PC-3 (cell line): ENCODE measurements around the gene PTPN3. TPM values are rescaled to one million over a fixed set of nuclear protein-coding genes. Genes with fewer than 3 reads are reported as not detected.

Experiments used
- ATAC-seq: fragments of 200-7000 bp; cut with Tn5 transposase; 2 replicates; pipeline ENCODE4 v1.9.1; 2020; ENCODE audit warnings: mild to moderate bottlenecking, moderate library complexity
- BruUV-seq: library from RNA; stranded (reverse); fragments of 400-500 nt; replicated peaks from 2 replicates; lab custom pipeline; 2021; lab: Mats Ljungman, UMichigan
- CTCF ChIA-PET: fragments of 300-600 bp; sonication (Branson Sonifier 250); formaldehyde crosslinking; loops from one replicate; lab custom pipeline; 2022; ENCODE audit warnings: antibody characterized with exemption; lab: Charles Lee
- POLR2A ChIA-PET: fragments of 300-600 bp; sonication (Branson Sonifier 250); formaldehyde crosslinking; loops from one replicate; lab custom pipeline; 2022; ENCODE audit warnings: antibody characterized with exemption; ENCODE audit not compliant: unreplicated experiment; lab: Charles Lee
- DNase-seq: peaks from one replicate; pipeline ENCODE4 v3.0.0-alpha.2; 2015
- H2AFZ ChIP-seq: fragments of 300-600 bp; sonication (generic); 2 replicates; pipeline ENCODE4 v1.6.0; 2016; ENCODE audit warnings: antibody characterized with exemption, low read length
- H3F3A ChIP-seq: fragments of 300-600 bp; sonication (generic); one replicate; pipeline ENCODE4 v1.6.0; 2017; ENCODE audit warnings: antibody characterized with exemption, low read length, control low read depth, mild to moderate bottlenecking; ENCODE audit not compliant: unreplicated experiment
- H3K27ac ChIP-seq: fragments of 300-600 bp; sonication (generic); 2 replicates; pipeline ENCODE4 v1.5.1; 2016; ENCODE audit warnings: mild to moderate bottlenecking, low read length
- H3K27me3 ChIP-seq: fragments of 300-600 bp; sonication (generic); 2 replicates; pipeline ENCODE4 v1.6.1; 2016; ENCODE audit warnings: low read length, mixed read lengths
- H3K36me3 ChIP-seq: fragments of 300-600 bp; sonication (generic); 2 replicates; pipeline ENCODE4 v1.6.1; 2016; ENCODE audit warnings: low read depth, mixed run types, low read length, mixed read lengths
- H3K4me1 ChIP-seq: fragments of 300-600 bp; sonication (generic); 2 replicates; pipeline ENCODE4 v1.5.1; 2016; ENCODE audit warnings: low read length; ENCODE audit not compliant: insufficient read depth
- H3K4me2 ChIP-seq: fragments of 300-600 bp; sonication (generic); 2 replicates; pipeline ENCODE4 v1.6.0; 2016; ENCODE audit warnings: low read length
- H3K4me3 ChIP-seq: fragments of 300-600 bp; sonication (generic); 2 replicates; pipeline ENCODE4 v1.5.1; 2016; ENCODE audit warnings: mild to moderate bottlenecking, low read length, mixed read lengths
- H3K79me2 ChIP-seq: fragments of 300-600 bp; sonication (generic); 2 replicates; pipeline ENCODE4 v1.6.1; 2017; ENCODE audit warnings: low read length, mixed read lengths
- H3K9ac ChIP-seq: fragments of 300-600 bp; sonication (generic); 2 replicates; pipeline ENCODE4 v1.6.0; 2016; ENCODE audit warnings: mild to moderate bottlenecking, low read length
- H3K9me2 ChIP-seq: fragments of 300-600 bp; sonication (generic); replicated peaks from 2 replicates; pipeline ENCODE4 v1.6.1; 2016; ENCODE audit warnings: mixed run types, low read length, mixed read lengths
- H3K9me3 ChIP-seq: fragments of 300-600 bp; sonication (generic); 2 replicates; pipeline ENCODE4 v1.6.1; 2016; ENCODE audit warnings: low read length, mixed read lengths
- H4K20me1 ChIP-seq: fragments of 300-600 bp; sonication (generic); 2 replicates; pipeline ENCODE4 v1.6.1; 2016; ENCODE audit warnings: low read length, mixed read lengths
- CTCF ChIP-seq: fragments of 300-600 bp; sonication (generic); conservative IDR thresholded peaks from 2 replicates; pipeline ENCODE4 v1.5.1; 2017; ENCODE audit warnings: antibody characterized with exemption, low read depth, mild to moderate bottlenecking, low read length
- EZH2 ChIP-seq: fragments of 300-600 bp; sonication (generic); IDR thresholded peaks from one replicate; pipeline ENCODE4 v1.6.1; 2017; ENCODE audit warnings: antibody characterized with exemption, mild to moderate bottlenecking, low read length; ENCODE audit not compliant: unreplicated experiment
- EZH2phosphoT487 ChIP-seq: fragments of 300-600 bp; sonication (generic); IDR thresholded peaks from 2 replicates; pipeline ENCODE4 v1.6.1; 2018; ENCODE audit warnings: mild to moderate bottlenecking, antibody characterized with exemption, low read length, borderline replicate concordance
- intact Hi-C: fragments of 100-400 bp; cut with micrococcal nuclease; formaldehyde crosslinking; loops from 2 replicates; pipeline ENCODE4 v1.9.0; 2023
- total RNA-seq: library from RNA; depleted of rRNA; stranded (reverse); fragments of >200 nt; gene quantifications from 2 replicates; pipeline ENCODE4 v1.2.3, GENCODE V29; 2014

Gene PTPN3
- total RNA-seq, 1 experiment from 2014 or later, result 8.4 TPM

- CTCF ChIA-PET, result interaction anchor here (0.7 to 1.5 kb wide), 3 partner anchors 28 to 37 kb away, joined by 3 to 17 read pairs (median 5); no protein-coding TSS in a partner anchor
- Histone ChIP-seq H3K79me2 (no peaks in the 10 kb centered on the region), H3K4me2 (no peak overlapping the region), H3K36me3 (peaks cover 6% of the 10 kb centered on the region; the same call in 1 of the 2 replicates), H3F3A (no peaks in the 10 kb centered on the region), H3K9me2 (no peaks in the 10 kb centered on the region), H3K9me3 (no peaks in the 10 kb centered on the region), H4K20me1 (no peaks in the 10 kb centered on the region), H2AFZ (no peak overlapping the region), H3K27me3 (no peaks in the 10 kb centered on the region), H3K4me3 (no peak overlapping the region), H3K4me1 (no peaks in the 10 kb centered on the region; the same call in 1 of the 2 replicates), H3K27ac (no peak overlapping the region), H3K9ac (no peak overlapping the region)
- intact Hi-C loops, result loop anchor here (1.0 kb wide), 2 partner anchors 29 to 80 kb away; no protein-coding TSS in a partner anchor
- ATAC-seq, result no peak
- POLR2A ChIA-PET, result interaction anchor here (0.6 kb wide), 1 partner anchor 31 kb away, joined by 4 read pairs; no protein-coding TSS in a partner anchor
- no TSS peak for BruUV-seq
- DNase-seq, result no peak
- TF ChIP-seq EZH2phosphoT487 (no peak), EZH2 (no peak), CTCF (no peak)
Measured at GRCh38 chr9:109440117-109440515, 58.0 kb downstream of the PTPN3 start.

- Histone ChIP-seq H3K9me3 (no peaks in the 10 kb centered on the region), H3K4me3 (no peak overlapping the region), H3K79me2 (no peaks in the 10 kb centered on the region), H3K9ac (no peak overlapping the region), H2AFZ (no peak overlapping the region), H3K36me3 (peaks cover 6% of the 10 kb centered on the region; the same call in 1 of the 2 replicates), H3K4me1 (no peaks in the 10 kb centered on the region; the same call in 1 of the 2 replicates), H3K4me2 (no peak overlapping the region), H4K20me1 (no peaks in the 10 kb centered on the region), H3K27me3 (no peaks in the 10 kb centered on the region), H3F3A (no peaks in the 10 kb centered on the region), H3K9me2 (no peaks in the 10 kb centered on the region), H3K27ac (no peak overlapping the region)
- no peak for DNase-seq
- POLR2A ChIA-PET, result no interaction called here
- intact Hi-C loops, result loop anchor here (1.0 kb wide), 2 partner anchors 30 to 81 kb away; no protein-coding TSS in a partner anchor
- no TSS peak for BruUV-seq
- CTCF ChIA-PET, result no interaction called here
- ATAC-seq, result no peak
- no peak for TF ChIP-seq EZH2phosphoT487
- TF ChIP-seq EZH2, result no peak
- TF ChIP-seq CTCF, result no peak
Measured at GRCh38 chr9:109439378-109440116, 58.6 kb downstream of the PTPN3 start.

- H3K4me3 ChIP-seq, result no peak overlapping the region
- DNase-seq, result no peak
- no peaks in the 10 kb centered on the region for H3K9me3 ChIP-seq
- TF ChIP-seq EZH2 (no peak), CTCF (no peak), EZH2phosphoT487 (no peak)
- ATAC-seq, result no peak
- peaks cover 6% of the 10 kb centered on the region; the same call in 1 of the 2 replicates for H3K36me3 ChIP-seq
- intact Hi-C loops, result no loop called here
- H3K27ac ChIP-seq, result no peak overlapping the region
- no peaks in the 10 kb centered on the region for H3K79me2 ChIP-seq
- H3K9me2 ChIP-seq, result no peaks in the 10 kb centered on the region
- CTCF ChIA-PET, result no interaction called here
- H3F3A ChIP-seq, result no peaks in the 10 kb centered on the region
- POLR2A ChIA-PET, result interaction anchor here (0.7 kb wide), 1 partner anchor 28 kb away, joined by 6 read pairs; no protein-coding TSS in a partner anchor
- H3K9ac ChIP-seq, result no peak overlapping the region
- no peak overlapping the region for H3K4me2 ChIP-seq
- no peak overlapping the region for H2AFZ ChIP-seq
- H3K27me3 ChIP-seq, result no peaks in the 10 kb centered on the region
- no peaks in the 10 kb centered on the region; the same call in 1 of the 2 replicates for H3K4me1 ChIP-seq
- no peaks in the 10 kb centered on the region for H4K20me1 ChIP-seq
- BruUV-seq, result no TSS peak
Measured at GRCh38 chr9:109437286-109437685, 60.8 kb downstream of the PTPN3 start.
